HepG2 (cell line): ENCODE results near the gene ASB3. TPM values are rescaled to one million over a fixed set of nuclear protein-coding genes. Genes with fewer than 3 reads are reported as not detected.
A peak's percentile ranks its signal among the peaks of the same experiment; 100 is the strongest.

Source experiments
- CBFB ChIP-seq: sonication (generic); formaldehyde crosslinking; IDR thresholded peaks from 2 replicates; pipeline ENCODE4 v1.4.0; 2020; ENCODE audit warnings: missing genetic modification reagents
- CBX2 ChIP-seq, 2 experiments: fragments of 200-600 bp in 1 of 2; sonication (generic); formaldehyde crosslinking in 1 of 2; IDR thresholded peaks; 2 replicates each; pipeline versions ENCODE4 v1.7.0 to v1.8.1; 2018 to 2022; ENCODE audit warnings: low read depth in 2 of 2, low read length in 1 of 2, mild to moderate bottlenecking in 1 of 2, missing genetic modification reagents in 1 of 2
- MYNN ChIP-seq: sonication (generic); formaldehyde crosslinking; IDR thresholded peaks from 2 replicates; pipeline ENCODE4 v1.4.0; 2020; ENCODE audit warnings: mild to moderate bottlenecking, low read depth, missing genetic modification reagents
- NFE2L2 ChIP-seq: fragments of 150-350 bp; IDR thresholded peaks from 2 replicates; pipeline ENCODE4 v1.6.1; 2014; ENCODE audit warnings: low read length
- NR2C2 ChIP-seq: sonication (generic); formaldehyde crosslinking; IDR thresholded peaks from 2 replicates; pipeline ENCODE4 v1.4.0; 2020; ENCODE audit warnings: missing genetic modification reagents, mild to moderate bottlenecking, moderate library complexity, borderline replicate concordance
- POLR2A ChIP-seq, 2 experiments: IDR thresholded peaks; 2 replicates each; pipeline ENCODE4 v1.6.1; 2011; ENCODE audit warnings: low read depth in 2 of 2, low read length in 2 of 2, mild to moderate bottlenecking in 1 of 2, moderate library complexity in 1 of 2; ENCODE audit not compliant: insufficient read depth in 1 of 2
- TFAP4 ChIP-seq: sonication (generic); IDR thresholded peaks from 2 replicates; pipeline ENCODE4 v1.6.1; 2016; ENCODE audit warnings: low read depth, borderline replicate concordance
- TRIM24 ChIP-seq: sonication (generic); formaldehyde crosslinking; IDR thresholded peaks from 2 replicates; pipeline ENCODE4 v1.8.0; 2022; ENCODE audit warnings: mild to moderate bottlenecking, missing genetic modification reagents
- TSC22D2 ChIP-seq: sonication (generic); formaldehyde crosslinking; IDR thresholded peaks from 2 replicates; pipeline ENCODE4 v1.5.1; 2020; ENCODE audit warnings: missing genetic modification reagents, mild to moderate bottlenecking, borderline replicate concordance
- ZIK1 ChIP-seq: sonication (generic); formaldehyde crosslinking; IDR thresholded peaks from 2 replicates; pipeline ENCODE4 v1.5.0; 2020; ENCODE audit warnings: mild to moderate bottlenecking, low read depth, missing genetic modification reagents, borderline replicate concordance
- ZNF431 ChIP-seq: sonication (generic); formaldehyde crosslinking; IDR thresholded peaks from 2 replicates; pipeline ENCODE4 v1.9.0; 2022; ENCODE audit warnings: missing genetic modification reagents, low read depth, mild to moderate bottlenecking, borderline replicate concordance
- polyA plus RNA-seq, 8 experiments: library from polyadenylated mRNA; depleted of rRNA in 3 of 8; stranded (reverse) in 7 of 8; unstranded in 1 of 8; fragments of >200 nt; fragmentation: Illumina TruSeq in 4 of 8; extraction: Trizol in 4 of 8; gene quantifications; 2 replicates each; pipeline versions ENCODE4 v1.2.1 to v1.2.3, GENCODE V29; 2011 to 2016; ENCODE audit warnings: low read depth in 4 of 8, missing spikeins in 1 of 8, mixed read lengths in 1 of 8; ENCODE audit not compliant: insufficient read depth in 1 of 8
- total RNA-seq, 5 experiments: library from RNA; depleted of rRNA; stranded (reverse); fragments of >200 nt; fragmentation: Illumina TruSeq; extraction: Trizol; gene quantifications; 2 replicates each; pipeline ENCODE4 v1.2.3, GENCODE V29; 2016; ENCODE audit warnings: low read depth in 1 of 5
- TF ChIP-seq, protein P1 (sequence below): sonication (generic); formaldehyde crosslinking; IDR thresholded peaks from 2 replicates; pipeline ENCODE4 v1.4.0; 2020; ENCODE audit warnings: missing genetic modification reagents, borderline replicate concordance
- TF ChIP-seq, protein P2 (sequence below): sonication (generic); formaldehyde crosslinking; IDR thresholded peaks from one replicate; pipeline ENCODE4 v1.5.1; 2020; ENCODE audit warnings: mild to moderate bottlenecking, missing genetic modification reagents; ENCODE audit errors: not compliant biosample characterization
- TF ChIP-seq, protein P3 (sequence below): sonication (generic); formaldehyde crosslinking; IDR thresholded peaks from 2 replicates; pipeline ENCODE4 v1.4.0; 2020; ENCODE audit warnings: low read depth, mild to moderate bottlenecking, missing genetic modification reagents

The ASB3 gene
- total and polyA plus RNA-seq, 2 of the 13 experiments (the other 11 are each of a cell fraction or from before 2014, with no cell fraction given) = 40.1 to 41.8 TPM

GRCh38 chr2:53826587-53827397 is 40.0 kb upstream of the ASB3 start (continued):
- TF ChIP-seq, protein P1, sequence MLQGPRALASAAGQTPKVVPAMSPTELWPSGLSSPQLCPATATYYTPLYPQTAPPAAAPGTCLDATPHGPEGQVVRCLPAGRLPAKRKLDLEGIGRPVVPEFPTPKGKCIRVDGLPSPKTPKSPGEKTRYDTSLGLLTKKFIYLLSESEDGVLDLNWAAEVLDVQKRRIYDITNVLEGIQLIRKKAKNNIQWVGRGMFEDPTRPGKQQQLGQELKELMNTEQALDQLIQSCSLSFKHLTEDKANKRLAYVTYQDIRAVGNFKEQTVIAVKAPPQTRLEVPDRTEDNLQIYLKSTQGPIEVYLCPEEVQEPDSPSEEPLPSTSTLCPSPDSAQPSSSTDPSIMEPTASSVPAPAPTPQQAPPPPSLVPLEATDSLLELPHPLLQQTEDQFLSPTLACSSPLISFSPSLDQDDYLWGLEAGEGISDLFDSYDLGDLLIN = no peak
- peak; percentile 92; the same call in 1 of the 2 replicates for TF ChIP-seq CBFB (CRISPR knock-in tag)
- no peak for TF ChIP-seq NFE2L2
- no peak for TF ChIP-seq ZIK1 (CRISPR knock-in tag)
- TF ChIP-seq, protein P2, sequence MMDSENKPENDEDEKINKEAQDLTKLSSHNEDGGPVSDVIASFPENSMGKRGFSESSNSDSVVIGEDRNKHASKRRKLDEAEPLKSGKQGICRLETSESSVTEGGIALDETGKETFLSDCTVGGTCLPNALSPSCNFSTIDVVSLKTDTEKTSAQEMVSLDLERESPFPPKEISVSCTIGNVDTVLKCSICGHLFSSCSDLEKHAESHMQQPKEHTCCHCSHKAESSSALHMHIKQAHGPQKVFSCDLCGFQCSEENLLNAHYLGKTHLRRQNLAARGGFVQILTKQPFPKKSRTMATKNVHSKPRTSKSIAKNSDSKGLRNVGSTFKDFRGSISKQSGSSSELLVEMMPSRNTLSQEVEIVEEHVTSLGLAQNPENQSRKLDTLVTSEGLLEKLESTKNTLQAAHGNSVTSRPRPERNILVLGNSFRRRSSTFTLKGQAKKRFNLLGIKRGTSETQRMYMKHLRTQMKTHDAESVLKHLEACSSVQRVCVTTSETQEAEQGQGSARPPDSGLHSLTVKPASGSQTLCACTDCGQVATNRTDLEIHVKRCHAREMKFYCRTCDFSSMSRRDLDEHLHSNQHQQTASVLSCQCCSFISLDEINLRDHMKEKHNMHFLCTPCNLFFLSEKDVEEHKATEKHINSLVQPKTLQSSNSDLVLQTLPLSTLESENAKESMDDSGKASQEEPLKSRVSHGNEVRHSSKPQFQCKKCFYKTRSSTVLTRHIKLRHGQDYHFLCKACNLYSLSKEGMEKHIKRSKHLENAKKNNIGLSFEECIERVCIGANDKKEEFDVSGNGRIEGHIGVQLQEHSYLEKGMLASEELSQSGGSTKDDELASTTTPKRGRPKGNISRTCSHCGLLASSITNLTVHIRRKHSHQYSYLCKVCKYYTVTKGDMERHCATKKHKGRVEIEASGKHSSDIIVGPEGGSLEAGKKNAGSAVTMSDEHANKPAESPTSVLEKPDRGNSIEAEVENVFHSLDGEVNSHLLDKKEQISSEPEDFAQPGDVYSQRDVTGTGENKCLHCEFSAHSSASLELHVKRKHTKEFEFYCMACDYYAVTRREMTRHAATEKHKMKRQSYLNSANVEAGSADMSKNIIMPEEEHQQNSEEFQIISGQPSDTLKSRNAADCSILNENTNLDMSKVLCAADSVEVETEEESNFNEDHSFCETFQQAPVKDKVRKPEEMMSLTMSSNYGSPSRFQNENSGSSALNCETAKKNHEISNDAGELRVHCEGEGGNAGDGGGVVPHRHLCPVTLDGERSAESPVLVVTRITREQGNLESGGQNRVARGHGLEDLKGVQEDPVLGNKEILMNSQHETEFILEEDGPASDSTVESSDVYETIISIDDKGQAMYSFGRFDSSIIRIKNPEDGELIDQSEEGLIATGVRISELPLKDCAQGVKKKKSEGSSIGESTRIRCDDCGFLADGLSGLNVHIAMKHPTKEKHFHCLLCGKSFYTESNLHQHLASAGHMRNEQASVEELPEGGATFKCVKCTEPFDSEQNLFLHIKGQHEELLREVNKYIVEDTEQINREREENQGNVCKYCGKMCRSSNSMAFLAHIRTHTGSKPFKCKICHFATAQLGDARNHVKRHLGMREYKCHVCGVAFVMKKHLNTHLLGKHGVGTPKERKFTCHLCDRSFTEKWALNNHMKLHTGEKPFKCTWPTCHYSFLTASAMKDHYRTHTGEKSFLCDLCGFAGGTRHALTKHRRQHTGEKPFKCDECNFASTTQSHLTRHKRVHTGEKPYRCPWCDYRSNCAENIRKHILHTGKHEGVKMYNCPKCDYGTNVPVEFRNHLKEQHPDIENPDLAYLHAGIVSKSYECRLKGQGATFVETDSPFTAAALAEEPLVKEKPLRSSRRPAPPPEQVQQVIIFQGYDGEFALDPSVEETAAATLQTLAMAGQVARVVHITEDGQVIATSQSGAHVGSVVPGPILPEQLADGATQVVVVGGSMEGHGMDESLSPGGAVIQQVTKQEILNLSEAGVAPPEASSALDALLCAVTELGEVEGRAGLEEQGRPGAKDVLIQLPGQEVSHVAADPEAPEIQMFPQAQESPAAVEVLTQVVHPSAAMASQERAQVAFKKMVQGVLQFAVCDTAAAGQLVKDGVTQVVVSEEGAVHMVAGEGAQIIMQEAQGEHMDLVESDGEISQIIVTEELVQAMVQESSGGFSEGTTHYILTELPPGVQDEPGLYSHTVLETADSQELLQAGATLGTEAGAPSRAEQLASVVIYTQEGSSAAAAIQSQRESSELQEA (CRISPR knock-in tag) = no peak
- TF ChIP-seq TFAP4 = peak; percentile 86
- peak; percentile 86 for TF ChIP-seq TRIM24
- TF ChIP-seq POLR2A (IDR thresholded peaks at IDR 0.05; ENCODE audit: insufficient read depth in 1 of 2, low read depth in 2 of 2, low read length in 2 of 2) = peak; percentile 23 to 52; a peak in 3 of 4 replicates
- TF ChIP-seq, protein P3, sequence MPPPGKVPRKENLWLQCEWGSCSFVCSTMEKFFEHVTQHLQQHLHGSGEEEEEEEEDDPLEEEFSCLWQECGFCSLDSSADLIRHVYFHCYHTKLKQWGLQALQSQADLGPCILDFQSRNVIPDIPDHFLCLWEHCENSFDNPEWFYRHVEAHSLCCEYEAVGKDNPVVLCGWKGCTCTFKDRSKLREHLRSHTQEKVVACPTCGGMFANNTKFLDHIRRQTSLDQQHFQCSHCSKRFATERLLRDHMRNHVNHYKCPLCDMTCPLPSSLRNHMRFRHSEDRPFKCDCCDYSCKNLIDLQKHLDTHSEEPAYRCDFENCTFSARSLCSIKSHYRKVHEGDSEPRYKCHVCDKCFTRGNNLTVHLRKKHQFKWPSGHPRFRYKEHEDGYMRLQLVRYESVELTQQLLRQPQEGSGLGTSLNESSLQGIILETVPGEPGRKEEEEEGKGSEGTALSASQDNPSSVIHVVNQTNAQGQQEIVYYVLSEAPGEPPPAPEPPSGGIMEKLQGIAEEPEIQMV (CRISPR knock-in tag) = 0 out of 2 replicates have a peak, but pooled peaks have one; percentile 39
- TF ChIP-seq MYNN (CRISPR knock-in tag) = no peak
- peak; percentile 95 for TF ChIP-seq TSC22D2 (CRISPR knock-in tag)
- TF ChIP-seq NR2C2 (CRISPR knock-in tag) = peak; percentile 83
- TF ChIP-seq CBX2 (IDR thresholded peaks at IDR 0.05; ENCODE audit: low read depth, low read length) = no peak
- no peak for TF ChIP-seq CBX2 (CRISPR knock-in tag; IDR thresholded peaks at IDR 0.05; ENCODE audit: low read depth)
- TF ChIP-seq ZNF431 (CRISPR knock-in tag) = peak; percentile 74; the same call in 1 of the 2 replicates
